GM06990 (cell line): Measurements from ENCODE around the gene DDR2.

Experiments used
- DNase-seq: peaks from one replicate; pipeline ENCODE4 v3.0.0-alpha.2; 2011; ENCODE audit not compliant: insufficient read length; ENCODE audit errors: extremely low read depth
- H3K27me3 ChIP-seq: replicated peaks from 2 replicates; pipeline ENCODE4 v1.6.0; 2011; ENCODE audit warnings: low read length; ENCODE audit not compliant: control insufficient read depth, insufficient read depth
- H3K36me3 ChIP-seq: 2 replicates; pipeline ENCODE4 v1.5.1; 2011; ENCODE audit warnings: low read length; ENCODE audit not compliant: control insufficient read depth, insufficient read depth
- H3K4me3 ChIP-seq: replicated peaks from 2 replicates; pipeline ENCODE4 v1.5.1; 2011; ENCODE audit warnings: low read depth, mild to moderate bottlenecking, control low read depth, low read length
- CTCF ChIP-seq: IDR thresholded peaks from 2 replicates; pipeline ENCODE4 v1.5.1; 2011; ENCODE audit warnings: low read length, control low read depth, mild to moderate bottlenecking, inconsistent platforms; ENCODE audit not compliant: insufficient read depth, poor library complexity, severe bottlenecking

DDR2 gene

GRCh38 chr1:162732094-162732493, 99.8 kb downstream of the DDR2 start:
- no peaks in the 10 kb centered on the region for H3K27me3 ChIP-seq
- no peaks in the 10 kb centered on the region for H3K36me3 ChIP-seq
- DNase-seq, result no peak
- no peak for TF ChIP-seq CTCF
- H3K4me3 ChIP-seq, result no peak overlapping the region

- Histone ChIP-seq H3K4me3 (no peak overlapping the region), H3K27me3 (no peaks in the 10 kb centered on the region), H3K36me3 (no peaks in the 10 kb centered on the region)
- DNase-seq, result no peak
- no peak for TF ChIP-seq CTCF
These were observed 100.5 kb downstream of the DDR2 start for GRCh38 chr1:162732566-162733335.

- Histone ChIP-seq H3K36me3 (no peaks in the 10 kb centered on the region), H3K4me3 (no peak overlapping the region), H3K27me3 (no peaks in the 10 kb centered on the region)
- no peak for DNase-seq
- TF ChIP-seq CTCF, result no peak
These were observed 101.0 kb downstream of the DDR2 start for GRCh38 chr1:162733336-162733590.

GRCh38 chr1:162734047-162734446, 101.8 kb downstream of the DDR2 start:
- no peak overlapping the region for H3K4me3 ChIP-seq
- H3K27me3 ChIP-seq, result no peaks in the 10 kb centered on the region
- DNase-seq, result no peak
- no peak for TF ChIP-seq CTCF
- H3K36me3 ChIP-seq, result no peaks in the 10 kb centered on the region

- H3K4me3 ChIP-seq, result no peak overlapping the region; the same call in 1 of the 2 replicates
- H3K36me3 ChIP-seq, result no peaks in the 10 kb centered on the region
- no peak for DNase-seq
- TF ChIP-seq CTCF, result no peak
- no peaks in the 10 kb centered on the region for H3K27me3 ChIP-seq
These were observed 103.9 kb downstream of the DDR2 start for GRCh38 chr1:162736184-162736583.

- H3K4me3 ChIP-seq, result no peak overlapping the region; the same call in 1 of the 2 replicates
- no peaks in the 10 kb centered on the region for H3K36me3 ChIP-seq
- TF ChIP-seq CTCF, result no peak
- DNase-seq, result peak; percentile 32
- H3K27me3 ChIP-seq, result no peaks in the 10 kb centered on the region
These were observed 104.4 kb downstream of the DDR2 start for GRCh38 chr1:162736633-162737067.
